ENCODE data around the gene ERCC3.
"Not testable (repeated sequence)": the region's sequence is repeated elsewhere in the genome, so short reads cannot be mapped to it uniquely, and the experiment has no call there.

ERCC3 gene

GRCh38 chr2:127279781-127280180, 14.2 kb downstream of the ERCC3 start:
- in situ Hi-C loops (cut with HindIII; ENCODE audit: low sequenced_read_pairs): no loop called here

GRCh38 chr2:127278959-127279358, 15.0 kb downstream of the ERCC3 start:
- in situ Hi-C loops (cut with HindIII; ENCODE audit: low sequenced_read_pairs): no loop called here

GRCh38 chr2:127277028-127277427, 16.9 kb downstream of the ERCC3 start:
- in situ Hi-C loops (cut with HindIII; ENCODE audit: low sequenced_read_pairs): no loop called here

GRCh38 chr2:127275789-127276188, 18.2 kb downstream of the ERCC3 start:
- in situ Hi-C loops (cut with HindIII; ENCODE audit: low sequenced_read_pairs): no loop called here

- in situ Hi-C loops (cut with HindIII; ENCODE audit: low sequenced_read_pairs): no loop called here
These were observed 18.6 kb downstream of the ERCC3 start for GRCh38 chr2:127275356-127275755.

GRCh38 chr2:127270663-127271062, 23.3 kb downstream of the ERCC3 start:
- in situ Hi-C loops (cut with HindIII; ENCODE audit: low sequenced_read_pairs): no loop called here

GRCh38 chr2:127261804-127262406, 32.0 kb downstream of the ERCC3 start:
- in situ Hi-C loops (cut with HindIII; ENCODE audit: low sequenced_read_pairs): no loop called here

GRCh38 chr2:127259355-127259754, 34.6 kb downstream of the ERCC3 start:
- in situ Hi-C loops (cut with HindIII; ENCODE audit: low sequenced_read_pairs): no loop called here

- in situ Hi-C loops (cut with HindIII; ENCODE audit: low sequenced_read_pairs): no loop called here
These were observed 37.1 kb downstream of the ERCC3 start for GRCh38 chr2:127256866-127257265.

GRCh38 chr2:127256381-127256780, 37.6 kb downstream of the ERCC3 start:
- in situ Hi-C loops (cut with HindIII; ENCODE audit: low sequenced_read_pairs): no loop called here

- in situ Hi-C loops (cut with HindIII; ENCODE audit: low sequenced_read_pairs): no loop called here
These were observed 38.2 kb downstream of the ERCC3 start for GRCh38 chr2:127255721-127256120.

- in situ Hi-C loops (cut with HindIII; ENCODE audit: low sequenced_read_pairs): no loop called here
These were observed 38.8 kb downstream of the ERCC3 start for GRCh38 chr2:127255146-127255545.

GRCh38 chr2:127254386-127254981, 39.5 kb downstream of the ERCC3 start:
- in situ Hi-C loops (cut with HindIII; ENCODE audit: low sequenced_read_pairs): no loop called here

- in situ Hi-C loops (cut with HindIII; ENCODE audit: low sequenced_read_pairs): not testable (repeated sequence)
These were observed 52.8 kb downstream of the ERCC3 start for GRCh38 chr2:127241184-127241583.

- in situ Hi-C loops (cut with HindIII; ENCODE audit: low sequenced_read_pairs): no loop called here
These were observed 54.5 kb downstream of the ERCC3 start for GRCh38 chr2:127239395-127239794.

GRCh38 chr2:127237768-127238167, 56.2 kb downstream of the ERCC3 start:
- in situ Hi-C loops (cut with HindIII; ENCODE audit: low sequenced_read_pairs): not testable (repeated sequence)

- in situ Hi-C loops (cut with HindIII; ENCODE audit: low sequenced_read_pairs): no loop called here
These were observed 58.8 kb downstream of the ERCC3 start for GRCh38 chr2:127235082-127235702.

GRCh38 chr2:127233710-127234109, 60.2 kb downstream of the ERCC3 start:
- in situ Hi-C loops (cut with HindIII; ENCODE audit: low sequenced_read_pairs): no loop called here

- in situ Hi-C loops (cut with HindIII; ENCODE audit: low sequenced_read_pairs): no loop called here
These were observed 62.6 kb downstream of the ERCC3 start for GRCh38 chr2:127231130-127231865.

- in situ Hi-C loops (cut with HindIII; ENCODE audit: low sequenced_read_pairs): no loop called here
These were observed 64.4 kb downstream of the ERCC3 start for GRCh38 chr2:127229555-127229954.

- in situ Hi-C loops (cut with HindIII; ENCODE audit: low sequenced_read_pairs): no loop called here
These were observed 65.8 kb downstream of the ERCC3 start for GRCh38 chr2:127228102-127228501.

GRCh38 chr2:127227264-127227660, 66.7 kb downstream of the ERCC3 start:
- in situ Hi-C loops (cut with HindIII; ENCODE audit: low sequenced_read_pairs): not testable (repeated sequence)
